ENCODE results near the gene RDX.

GRCh38 chr11:110337570-110338193 lies 41.3 kb upstream of the RDX start:
- TF ChIP-seq POLR2AphosphoS5 (IDR thresholded peaks at IDR 0.05; ENCODE audit: low read depth, low read length): no peak
- no peak for TF ChIP-seq POLR2A (IDR thresholded peaks at IDR 0.05; ENCODE audit: low read depth, low read length)
- no peak for TF ChIP-seq TAF1 (IDR thresholded peaks at IDR 0.05; ENCODE audit: borderline replicate concordance, low read depth, low read length)
